Ishikawa (cell line): ENCODE results near the gene SCNN1A.

Source experiments
- CEBPB ChIP-seq: IDR thresholded peaks from 2 replicates; pipeline ENCODE4 v1.6.1; 2012
- CREB1 ChIP-seq: IDR thresholded peaks from 2 replicates; pipeline ENCODE4 v1.6.1; 2012; ENCODE audit warnings: low read depth
- EGR1 ChIP-seq: IDR thresholded peaks from 2 replicates; pipeline ENCODE4 v1.6.1; 2012
- EP300 ChIP-seq: IDR thresholded peaks from 2 replicates; pipeline ENCODE4 v1.6.1; 2012; ENCODE audit warnings: borderline replicate concordance
- FOXM1 ChIP-seq: IDR thresholded peaks from 2 replicates; pipeline ENCODE4 v1.6.1; 2012; ENCODE audit warnings: low read depth, borderline replicate concordance
- NFIC ChIP-seq: IDR thresholded peaks from 2 replicates; pipeline ENCODE4 v1.6.1; 2012
- RAD21 ChIP-seq: IDR thresholded peaks from 2 replicates; pipeline ENCODE4 v1.6.1; 2012; ENCODE audit warnings: low read depth
- REST ChIP-seq: IDR thresholded peaks from 2 replicates; pipeline ENCODE4 v1.6.1; 2012; ENCODE audit warnings: low read depth, mild to moderate bottlenecking
- TAF1 ChIP-seq: IDR thresholded peaks from 2 replicates; pipeline ENCODE4 v1.6.1; 2012; ENCODE audit warnings: low read depth, mild to moderate bottlenecking
- TCF12 ChIP-seq: IDR thresholded peaks from 2 replicates; pipeline ENCODE4 v1.6.1; 2012; ENCODE audit warnings: low read depth
- TEAD4 ChIP-seq: IDR thresholded peaks from 2 replicates; pipeline ENCODE4 v1.6.1; 2012
- USF1 ChIP-seq: IDR thresholded peaks from 2 replicates; pipeline ENCODE4 v1.6.1; 2012
- YY1 ChIP-seq: IDR thresholded peaks from 2 replicates; pipeline ENCODE4 v1.6.1; 2012; ENCODE audit warnings: low read depth
- ZBTB7A ChIP-seq: IDR thresholded peaks from 2 replicates; pipeline ENCODE4 v1.6.1; 2012; ENCODE audit warnings: low read depth
- TF ChIP-seq, protein P1 (sequence below): IDR thresholded peaks from 2 replicates; pipeline ENCODE4 v1.6.1; 2012

SCNN1A gene

GRCh38 chr12:6336079-6336888 lies 39.1 kb downstream of the SCNN1A start:
- TF ChIP-seq, protein P1, sequence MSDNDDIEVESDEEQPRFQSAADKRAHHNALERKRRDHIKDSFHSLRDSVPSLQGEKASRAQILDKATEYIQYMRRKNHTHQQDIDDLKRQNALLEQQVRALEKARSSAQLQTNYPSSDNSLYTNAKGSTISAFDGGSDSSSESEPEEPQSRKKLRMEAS = peak; percentile 94
- TF ChIP-seq CEBPB (no peak), RAD21 (peak; percentile 20; the same call in 1 of the 2 replicates), TCF12 (peak; percentile 77), TAF1 (no peak), NFIC (no peak; the same call in 1 of the 2 replicates), USF1 (peak; percentile 90), TEAD4 (peak; percentile 49; the same call in 1 of the 2 replicates), CREB1 (no peak), EP300 (peak; percentile 37; the same call in 1 of the 2 replicates)

GRCh38 chr12:6335451-6336078 lies 39.8 kb downstream of the SCNN1A start:
- TF ChIP-seq YY1 (no peak), RAD21 (peak; percentile 50; the same call in 1 of the 2 replicates)

DNA sequence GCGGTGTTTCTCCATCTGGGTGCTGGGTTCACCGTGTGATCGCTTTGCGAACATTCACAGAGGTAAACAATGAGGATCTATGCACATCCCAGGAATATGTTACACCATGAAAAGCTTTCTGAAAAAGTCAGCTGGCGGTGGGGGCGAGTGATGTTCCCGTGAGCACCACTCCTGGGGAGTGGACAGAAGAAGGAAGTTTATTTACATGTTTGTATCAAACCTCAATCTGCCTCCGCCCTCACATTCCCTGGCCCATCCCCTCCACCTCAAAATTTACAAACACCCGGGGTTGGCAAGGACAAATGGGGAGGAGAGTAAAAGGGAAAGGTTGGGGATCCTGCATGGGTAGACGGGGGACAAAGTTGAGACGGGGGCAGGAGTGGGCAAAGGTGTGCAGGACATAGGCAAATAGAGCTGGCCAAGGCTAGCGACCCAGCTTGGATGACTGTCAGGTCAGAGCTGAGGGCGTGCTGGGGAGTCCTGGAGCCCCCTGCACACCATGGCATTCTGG lies 40.4 kb downstream of the SCNN1A start:
- TF ChIP-seq EP300 (no peak), FOXM1 (no peak), RAD21 (no peak), EGR1 (no peak), NFIC (no peak), REST (no peak), ZBTB7A (no peak), TCF12 (no peak), CREB1 (no peak), YY1 (no peak), TEAD4 (no peak)

GRCh38 chr12:6334359-6334758 lies 41.0 kb downstream of the SCNN1A start:
- no peak for TF ChIP-seq REST
- no peak for TF ChIP-seq USF1
- TF ChIP-seq YY1 = no peak
- no peak for TF ChIP-seq RAD21
- TF ChIP-seq TCF12 = no peak

GRCh38 chr12:6333566-6333965 lies 41.8 kb downstream of the SCNN1A start:
- TF ChIP-seq RAD21 (no peak), EGR1 (no peak), YY1 (no peak), REST (no peak), CREB1 (no peak), USF1 (no peak), FOXM1 (no peak), CEBPB (no peak)
- TF ChIP-seq, protein P1 = no peak
